HEK293 (cell line): ENCODE data around the gene TRAK2.

Source experiments
- CTCF ChIA-PET: fragments of 350-600 bp; formaldehyde crosslinking; extraction: SDS; loops from one replicate; lab custom pipeline; 2021; ENCODE audit warnings: antibody characterized with exemption; lab: Yijun Ruan, JAX
- POLR2A ChIA-PET: fragments of 300-600 bp; formaldehyde crosslinking; extraction: SDS; loops from one replicate; lab custom pipeline; 2020; ENCODE audit warnings: antibody characterized with exemption, inconsistent platforms; lab: Yijun Ruan, JAX
- H3K27ac ChIP-seq: fragments of 200-500 bp; sonication (Bioruptor generic); 2 replicates; pipeline ENCODE4 v1.5.1; 2014; ENCODE audit warnings: low read depth, low read length, control low read depth, inconsistent platforms; ENCODE audit errors: extremely low read depth
- H3K36me3 ChIP-seq, 2 experiments: fragments of 200-500 bp in 1 of 2; sonication (Bioruptor generic) in 1 of 2; 1 replicate in 1 of 2; 2 replicates in 1 of 2; pipeline ENCODE4 v1.5.1; 2014 to 2017; ENCODE audit warnings: inconsistent platforms in 2 of 2, low read length in 2 of 2; ENCODE audit not compliant: control insufficient read depth in 2 of 2, insufficient read depth in 1 of 2
- H3K4me1 ChIP-seq: fragments of 200-500 bp; sonication (Bioruptor generic); 2 replicates; pipeline ENCODE4 v1.5.1; 2014; ENCODE audit warnings: mild to moderate bottlenecking, low read length, inconsistent platforms; ENCODE audit not compliant: control insufficient read depth, insufficient read depth
- H3K4me3 ChIP-seq: 2 replicates; pipeline ENCODE4 v1.5.1; 2011; ENCODE audit warnings: low read depth, mild to moderate bottlenecking, control low read depth, low read length, moderate library complexity
- H3K9me3 ChIP-seq: fragments of 200-500 bp; sonication (Bioruptor generic); 2 replicates; pipeline ENCODE4 v1.5.1; 2014; ENCODE audit warnings: low read depth, low read length, inconsistent platforms; ENCODE audit not compliant: control insufficient read depth, insufficient read depth
- HOXC10 ChIP-seq: sonication (generic); formaldehyde crosslinking; IDR thresholded peaks from 2 replicates; pipeline ENCODE4 v1.8.1; 2023; ENCODE audit warnings: mild to moderate bottlenecking, missing genetic modification reagents
- PRDM1 ChIP-seq: fragments of 450-650 bp; formaldehyde crosslinking; IDR thresholded peaks from 2 replicates; pipeline ENCODE4; 2016; ENCODE audit warnings: missing biosample characterization, missing genetic modification characterization
- SCRT1 ChIP-seq: fragments of 450-650 bp; formaldehyde crosslinking; IDR thresholded peaks from 2 replicates; pipeline ENCODE4 v1.5.1; 2016; ENCODE audit warnings: missing biosample characterization, missing genetic modification characterization, borderline replicate concordance
- SCRT2 ChIP-seq: fragments of 450-650 bp; formaldehyde crosslinking; IDR thresholded peaks from 2 replicates; pipeline ENCODE4 v1.5.1; 2016; ENCODE audit warnings: missing biosample characterization, missing genetic modification characterization
- SP3 ChIP-seq: fragments of 450-650 bp; formaldehyde crosslinking; IDR thresholded peaks from 2 replicates; pipeline ENCODE4 v1.5.1; 2016; ENCODE audit warnings: missing biosample characterization, missing genetic modification characterization
- SP7 ChIP-seq: fragments of 450-650 bp; formaldehyde crosslinking; IDR thresholded peaks from 2 replicates; pipeline ENCODE4 v1.5.1; 2016; ENCODE audit warnings: missing biosample characterization, missing genetic modification characterization
- ZBTB17 ChIP-seq: fragments of 450-650 bp; formaldehyde crosslinking; IDR thresholded peaks from 2 replicates; pipeline ENCODE4 v1.5.1; 2016; ENCODE audit warnings: missing biosample characterization, missing genetic modification characterization
- ZEB2 ChIP-seq: fragments of 450-650 bp; formaldehyde crosslinking; IDR thresholded peaks from 2 replicates; pipeline ENCODE4 v1.5.1; 2016; ENCODE audit warnings: missing biosample characterization, missing genetic modification characterization
- ZIC2 ChIP-seq: fragments of 450-650 bp; formaldehyde crosslinking; IDR thresholded peaks from 2 replicates; pipeline ENCODE4 v1.5.1; 2016; ENCODE audit warnings: missing biosample characterization, missing genetic modification characterization
- ZNF133 ChIP-seq: fragments of 450-650 bp; formaldehyde crosslinking; IDR thresholded peaks from 2 replicates; pipeline ENCODE4 v1.5.1; 2016; ENCODE audit warnings: missing biosample characterization, missing genetic modification characterization
- ZNF211 ChIP-seq: fragments of 450-650 bp; formaldehyde crosslinking; IDR thresholded peaks from 2 replicates; pipeline ENCODE4 v1.5.1; 2016; ENCODE audit warnings: low read depth, missing biosample characterization, missing genetic modification characterization
- ZNF274 ChIP-seq, 2 experiments: fragments of 200-500 bp in 1 of 2; fragments of 450-650 bp in 1 of 2; sonication (Bioruptor generic) in 1 of 2; formaldehyde crosslinking in 1 of 2; IDR thresholded peaks; 2 replicates each; pipeline versions ENCODE4 v1.5.1 to v1.6.1; 2014 to 2016; ENCODE audit warnings: borderline replicate concordance in 1 of 2, inconsistent platforms in 1 of 2, low read length in 1 of 2, missing biosample characterization in 1 of 2, missing genetic modification characterization in 1 of 2
- ZNF302 ChIP-seq: fragments of 450-650 bp; formaldehyde crosslinking; IDR thresholded peaks from 2 replicates; pipeline ENCODE4 v1.5.1; 2016; ENCODE audit warnings: missing biosample characterization, missing genetic modification characterization, low read depth
- ZNF341 ChIP-seq: fragments of 450-650 bp; formaldehyde crosslinking; IDR thresholded peaks from 2 replicates; pipeline ENCODE4; 2016; ENCODE audit warnings: low read depth, missing biosample characterization, missing genetic modification characterization
- ZNF366 ChIP-seq: fragments of 450-650 bp; formaldehyde crosslinking; conservative IDR thresholded peaks from 2 replicates; pipeline ENCODE4 v1.5.1; 2016; ENCODE audit warnings: missing biosample characterization, missing genetic modification characterization
- ZNF391 ChIP-seq: fragments of 450-650 bp; formaldehyde crosslinking; IDR thresholded peaks from 2 replicates; pipeline ENCODE4 v1.5.1; 2016; ENCODE audit warnings: low read depth, missing biosample characterization, missing genetic modification characterization, borderline replicate concordance
- ZNF404 ChIP-seq: fragments of 450-650 bp; formaldehyde crosslinking; IDR thresholded peaks from 2 replicates; pipeline ENCODE4 v1.5.1; 2017; ENCODE audit warnings: missing biosample characterization, missing genetic modification characterization
- ZNF510 ChIP-seq: fragments of 450-650 bp; formaldehyde crosslinking; IDR thresholded peaks from 2 replicates; pipeline ENCODE4 v1.5.1; 2018; ENCODE audit warnings: mild to moderate bottlenecking, missing genetic modification characterization, missing biosample characterization; ENCODE audit not compliant: insufficient replicate concordance
- ZNF561 ChIP-seq: fragments of 450-650 bp; IDR thresholded peaks from 2 replicates; pipeline ENCODE4 v1.5.1; 2018; ENCODE audit warnings: missing biosample characterization, missing genetic modification characterization, borderline replicate concordance
- ZNF629 ChIP-seq: fragments of 450-650 bp; formaldehyde crosslinking; IDR thresholded peaks from 2 replicates; pipeline ENCODE4 v1.5.1; 2017; ENCODE audit warnings: missing biosample characterization, missing genetic modification characterization
- ZNF654 ChIP-seq: fragments of 450-650 bp; formaldehyde crosslinking; IDR thresholded peaks from 2 replicates; pipeline ENCODE4 v1.5.1; 2016; ENCODE audit warnings: low read depth, missing biosample characterization, missing genetic modification characterization
- ZNF701 ChIP-seq: fragments of 450-650 bp; formaldehyde crosslinking; IDR thresholded peaks from 2 replicates; pipeline ENCODE4 v1.5.1; 2016; ENCODE audit warnings: missing biosample characterization, missing genetic modification characterization
- ZNF76 ChIP-seq: fragments of 450-650 bp; formaldehyde crosslinking; IDR thresholded peaks from 2 replicates; pipeline ENCODE4; 2016; ENCODE audit warnings: low read depth, missing biosample characterization, missing genetic modification characterization, borderline replicate concordance
- TF ChIP-seq, protein P1 (sequence below): fragments of 450-650 bp; formaldehyde crosslinking; IDR thresholded peaks from 2 replicates; pipeline ENCODE4 v1.5.1; 2017; ENCODE audit warnings: missing biosample characterization, missing genetic modification characterization
- TF ChIP-seq, protein P2 (sequence below): fragments of 450-650 bp; formaldehyde crosslinking; IDR thresholded peaks from 2 replicates; pipeline ENCODE4 v1.5.1; 2016; ENCODE audit warnings: missing biosample characterization, missing genetic modification characterization
- TF ChIP-seq, protein P3 (sequence below): fragments of 450-650 bp; formaldehyde crosslinking; IDR thresholded peaks from 2 replicates; pipeline ENCODE4 v1.5.1; 2016; ENCODE audit warnings: missing biosample characterization, missing genetic modification characterization

The TRAK2 gene

DNA sequence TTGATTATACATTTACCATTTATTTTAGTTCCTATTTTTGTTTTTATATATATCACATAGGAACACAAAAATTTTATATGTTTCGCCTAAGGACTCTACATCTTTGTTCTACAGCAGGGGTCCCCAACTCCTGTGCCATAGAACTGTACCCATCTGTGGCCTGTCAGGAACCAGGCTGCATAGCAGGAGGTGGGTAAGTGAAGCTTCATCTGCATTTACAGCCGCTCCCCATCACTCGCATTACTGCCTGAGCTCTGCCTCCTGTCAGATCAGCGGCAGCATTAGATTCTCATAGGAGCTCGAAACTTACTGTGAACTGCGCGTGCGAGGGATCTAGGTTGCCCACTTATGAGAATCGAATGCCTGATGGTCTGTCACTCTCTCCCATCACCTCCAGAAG, 25.3 kb downstream of the TRAK2 start:
- H3K9me3 ChIP-seq = no peaks in the 10 kb centered on the region
- TF ChIP-seq ZNF341 (tag by site-specific recombination) (no peak), HOXC10 (no peak), ZNF701 (tag by site-specific recombination) (no peak), PRDM1 (tag by site-specific recombination) (no peak), ZNF404 (tag by site-specific recombination) (no peak), ZNF211 (tag by site-specific recombination) (no peak)
- TF ChIP-seq, protein P1, sequence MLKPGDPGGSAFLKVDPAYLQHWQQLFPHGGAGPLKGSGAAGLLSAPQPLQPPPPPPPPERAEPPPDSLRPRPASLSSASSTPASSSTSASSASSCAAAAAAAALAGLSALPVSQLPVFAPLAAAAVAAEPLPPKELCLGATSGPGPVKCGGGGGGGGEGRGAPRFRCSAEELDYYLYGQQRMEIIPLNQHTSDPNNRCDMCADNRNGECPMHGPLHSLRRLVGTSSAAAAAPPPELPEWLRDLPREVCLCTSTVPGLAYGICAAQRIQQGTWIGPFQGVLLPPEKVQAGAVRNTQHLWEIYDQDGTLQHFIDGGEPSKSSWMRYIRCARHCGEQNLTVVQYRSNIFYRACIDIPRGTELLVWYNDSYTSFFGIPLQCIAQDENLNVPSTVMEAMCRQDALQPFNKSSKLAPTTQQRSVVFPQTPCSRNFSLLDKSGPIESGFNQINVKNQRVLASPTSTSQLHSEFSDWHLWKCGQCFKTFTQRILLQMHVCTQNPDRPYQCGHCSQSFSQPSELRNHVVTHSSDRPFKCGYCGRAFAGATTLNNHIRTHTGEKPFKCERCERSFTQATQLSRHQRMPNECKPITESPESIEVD (tag by site-specific recombination) = no peak
- ChIA-PET CTCF (interaction anchor here (0.5 to 1.1 kb wide), 2 partner anchors 9 to 244 kb away, joined by 3 read pairs; no protein-coding TSS in a partner anchor), POLR2A (no interaction called here)
- H3K27ac ChIP-seq = no peak overlapping the region
- peaks cover 5% of the 10 kb centered on the region for H3K4me1 ChIP-seq
- no peaks in the 10 kb centered on the region for H3K36me3 ChIP-seq
- no peak overlapping the region for H3K4me3 ChIP-seq

DNA sequence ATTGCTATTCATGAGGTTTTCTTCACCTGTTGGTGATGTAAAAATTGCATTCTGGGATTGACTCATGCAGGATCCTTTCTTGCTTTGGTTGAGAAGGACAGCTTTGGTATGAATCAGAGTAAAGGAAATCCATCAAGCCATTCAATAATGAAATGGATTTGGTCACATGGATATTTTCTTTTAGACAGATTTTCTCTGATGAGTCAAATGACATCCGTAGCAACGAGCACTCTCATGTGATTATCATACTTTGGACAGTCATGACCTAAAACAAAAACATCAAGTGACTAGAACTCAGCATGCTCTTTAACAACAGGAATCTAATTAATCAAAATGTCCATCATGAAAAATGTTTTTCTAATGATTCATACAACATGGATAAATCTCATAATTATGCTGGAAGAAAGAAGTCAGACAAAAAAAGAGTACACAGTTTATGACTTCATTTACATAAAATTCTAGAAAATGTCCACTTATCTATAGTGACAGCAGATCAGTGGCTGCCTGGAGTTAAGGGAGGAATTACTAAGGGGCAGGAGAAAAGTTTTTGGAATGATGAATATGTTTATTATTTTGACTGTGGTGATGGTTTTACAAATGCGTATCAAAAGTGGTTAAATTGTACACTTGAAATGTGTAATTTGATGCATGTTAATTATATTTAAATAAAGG, 30.7 kb downstream of the TRAK2 start:
- no peak for TF ChIP-seq ZNF274 (IDR thresholded peaks at IDR 0.05; ENCODE audit: low read length)
- TF ChIP-seq ZNF274 (tag by site-specific recombination; IDR thresholded peaks at IDR 0.05; ENCODE audit: borderline replicate concordance) = no peak
- TF ChIP-seq ZNF510 (tag by site-specific recombination) = no peak
- 0 out of 2 replicates have a peak, but pooled peaks have one; percentile 42 for TF ChIP-seq SCRT2
- TF ChIP-seq ZNF629 (tag by site-specific recombination) = peak; percentile 76
- TF ChIP-seq ZNF391 (tag by site-specific recombination) = no peak
- TF ChIP-seq, protein P2, sequence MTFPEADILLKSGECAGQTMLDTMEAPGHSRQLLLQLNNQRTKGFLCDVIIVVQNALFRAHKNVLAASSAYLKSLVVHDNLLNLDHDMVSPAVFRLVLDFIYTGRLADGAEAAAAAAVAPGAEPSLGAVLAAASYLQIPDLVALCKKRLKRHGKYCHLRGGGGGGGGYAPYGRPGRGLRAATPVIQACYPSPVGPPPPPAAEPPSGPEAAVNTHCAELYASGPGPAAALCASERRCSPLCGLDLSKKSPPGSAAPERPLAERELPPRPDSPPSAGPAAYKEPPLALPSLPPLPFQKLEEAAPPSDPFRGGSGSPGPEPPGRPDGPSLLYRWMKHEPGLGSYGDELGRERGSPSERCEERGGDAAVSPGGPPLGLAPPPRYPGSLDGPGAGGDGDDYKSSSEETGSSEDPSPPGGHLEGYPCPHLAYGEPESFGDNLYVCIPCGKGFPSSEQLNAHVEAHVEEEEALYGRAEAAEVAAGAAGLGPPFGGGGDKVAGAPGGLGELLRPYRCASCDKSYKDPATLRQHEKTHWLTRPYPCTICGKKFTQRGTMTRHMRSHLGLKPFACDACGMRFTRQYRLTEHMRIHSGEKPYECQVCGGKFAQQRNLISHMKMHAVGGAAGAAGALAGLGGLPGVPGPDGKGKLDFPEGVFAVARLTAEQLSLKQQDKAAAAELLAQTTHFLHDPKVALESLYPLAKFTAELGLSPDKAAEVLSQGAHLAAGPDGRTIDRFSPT (tag by site-specific recombination) = 0 out of 2 replicates have a peak, but pooled peaks have one; percentile 44
- no peak for TF ChIP-seq ZNF133 (tag by site-specific recombination)
- TF ChIP-seq SP3 (tag by site-specific recombination) = no peak
- TF ChIP-seq, protein P3, sequence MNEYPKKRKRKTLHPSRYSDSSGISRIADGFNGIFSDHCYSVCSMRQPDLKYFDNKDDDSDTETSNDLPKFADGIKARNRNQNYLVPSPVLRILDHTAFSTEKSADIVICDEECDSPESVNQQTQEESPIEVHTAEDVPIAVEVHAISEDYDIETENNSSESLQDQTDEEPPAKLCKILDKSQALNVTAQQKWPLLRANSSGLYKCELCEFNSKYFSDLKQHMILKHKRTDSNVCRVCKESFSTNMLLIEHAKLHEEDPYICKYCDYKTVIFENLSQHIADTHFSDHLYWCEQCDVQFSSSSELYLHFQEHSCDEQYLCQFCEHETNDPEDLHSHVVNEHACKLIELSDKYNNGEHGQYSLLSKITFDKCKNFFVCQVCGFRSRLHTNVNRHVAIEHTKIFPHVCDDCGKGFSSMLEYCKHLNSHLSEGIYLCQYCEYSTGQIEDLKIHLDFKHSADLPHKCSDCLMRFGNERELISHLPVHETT (tag by site-specific recombination) = 0 out of 2 replicates have a peak, but pooled peaks have one; percentile 22
- TF ChIP-seq ZNF366 (tag by site-specific recombination) = peak; percentile 70; the same call in 1 of the 2 replicates
- no peak for TF ChIP-seq ZNF302
- TF ChIP-seq ZBTB17 = peak; percentile 56
- TF ChIP-seq ZNF76 (tag by site-specific recombination) = no peak
- peak; percentile 80 for TF ChIP-seq ZEB2 (tag by site-specific recombination)
- TF ChIP-seq, protein P1 (tag by site-specific recombination) = peak; percentile 84
- 0 out of 2 replicates have a peak, but pooled peaks have one; percentile 18 for TF ChIP-seq SP7
- no peak for TF ChIP-seq SCRT1
- no peak for TF ChIP-seq ZNF561 (tag by site-specific recombination)
- no peak for TF ChIP-seq ZNF654 (tag by site-specific recombination)
- no peak for TF ChIP-seq ZIC2 (tag by site-specific recombination)
- CTCF ChIA-PET = no interaction called here
- H3K4me3 ChIP-seq = no peak overlapping the region
- no peaks in the 10 kb centered on the region for H3K36me3 ChIP-seq
- peaks cover 13% of the 10 kb centered on the region for H3K4me1 ChIP-seq
- no peak overlapping the region for H3K27ac ChIP-seq
- no peaks in the 10 kb centered on the region for H3K9me3 ChIP-seq
- POLR2A ChIA-PET = no interaction called here
